ENCODE results near the gene BMP5.

DNA sequence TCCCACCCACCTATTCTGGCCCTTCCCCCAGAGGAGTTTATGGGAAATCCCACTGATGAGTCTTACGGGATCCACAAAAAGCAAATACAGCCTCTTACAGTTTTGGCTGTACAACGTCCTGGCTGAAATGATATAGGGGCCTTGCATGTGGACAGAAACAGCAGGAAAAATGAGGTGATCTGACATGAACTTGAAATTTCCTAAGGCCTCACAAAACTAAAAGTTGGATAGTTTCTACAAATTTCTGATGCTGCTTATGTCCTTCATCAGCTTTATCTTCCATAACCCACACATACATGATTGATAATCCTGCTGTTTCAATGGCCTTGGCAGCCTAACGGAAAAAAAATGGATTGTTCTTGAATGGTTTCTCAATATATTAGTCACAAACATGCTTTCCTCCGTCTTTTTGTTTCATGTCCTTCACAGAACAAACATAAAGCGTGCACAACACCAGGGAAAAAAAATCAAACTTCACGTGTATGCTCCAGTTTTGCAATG lies 118.8 kb downstream of the BMP5 start:
- TF ChIP-seq, protein P1, sequence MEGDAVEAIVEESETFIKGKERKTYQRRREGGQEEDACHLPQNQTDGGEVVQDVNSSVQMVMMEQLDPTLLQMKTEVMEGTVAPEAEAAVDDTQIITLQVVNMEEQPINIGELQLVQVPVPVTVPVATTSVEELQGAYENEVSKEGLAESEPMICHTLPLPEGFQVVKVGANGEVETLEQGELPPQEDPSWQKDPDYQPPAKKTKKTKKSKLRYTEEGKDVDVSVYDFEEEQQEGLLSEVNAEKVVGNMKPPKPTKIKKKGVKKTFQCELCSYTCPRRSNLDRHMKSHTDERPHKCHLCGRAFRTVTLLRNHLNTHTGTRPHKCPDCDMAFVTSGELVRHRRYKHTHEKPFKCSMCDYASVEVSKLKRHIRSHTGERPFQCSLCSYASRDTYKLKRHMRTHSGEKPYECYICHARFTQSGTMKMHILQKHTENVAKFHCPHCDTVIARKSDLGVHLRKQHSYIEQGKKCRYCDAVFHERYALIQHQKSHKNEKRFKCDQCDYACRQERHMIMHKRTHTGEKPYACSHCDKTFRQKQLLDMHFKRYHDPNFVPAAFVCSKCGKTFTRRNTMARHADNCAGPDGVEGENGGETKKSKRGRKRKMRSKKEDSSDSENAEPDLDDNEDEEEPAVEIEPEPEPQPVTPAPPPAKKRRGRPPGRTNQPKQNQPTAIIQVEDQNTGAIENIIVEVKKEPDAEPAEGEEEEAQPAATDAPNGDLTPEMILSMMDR (IDR thresholded peaks at IDR 0.05; ENCODE audit: low read depth, low read length), result no peak
- no peak for TF ChIP-seq EZH2phosphoT487 (IDR thresholded peaks at IDR 0.05; ENCODE audit: low read depth)
